ENCODE data around the gene BBS12.

DNA sequence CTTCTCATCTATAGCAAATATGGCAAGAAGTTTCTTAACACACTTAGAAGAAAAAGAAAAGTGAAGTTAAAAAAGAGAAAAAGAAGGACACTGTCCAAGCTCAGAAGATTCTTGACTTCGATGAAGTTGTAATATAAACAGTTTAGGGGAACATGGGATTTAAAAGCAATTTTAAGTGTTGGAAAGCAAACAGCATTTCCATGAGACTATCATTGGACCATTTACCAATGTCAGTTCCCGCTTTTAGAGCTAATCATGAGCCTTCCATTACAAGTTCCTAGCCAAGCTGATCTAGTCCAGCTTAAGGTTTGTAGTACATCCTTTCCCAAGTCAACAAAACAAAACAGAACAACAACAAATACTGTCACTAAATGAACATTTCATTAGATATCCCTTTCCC, 49.0 kb downstream of the BBS12 start:
- TF ChIP-seq, protein P1, sequence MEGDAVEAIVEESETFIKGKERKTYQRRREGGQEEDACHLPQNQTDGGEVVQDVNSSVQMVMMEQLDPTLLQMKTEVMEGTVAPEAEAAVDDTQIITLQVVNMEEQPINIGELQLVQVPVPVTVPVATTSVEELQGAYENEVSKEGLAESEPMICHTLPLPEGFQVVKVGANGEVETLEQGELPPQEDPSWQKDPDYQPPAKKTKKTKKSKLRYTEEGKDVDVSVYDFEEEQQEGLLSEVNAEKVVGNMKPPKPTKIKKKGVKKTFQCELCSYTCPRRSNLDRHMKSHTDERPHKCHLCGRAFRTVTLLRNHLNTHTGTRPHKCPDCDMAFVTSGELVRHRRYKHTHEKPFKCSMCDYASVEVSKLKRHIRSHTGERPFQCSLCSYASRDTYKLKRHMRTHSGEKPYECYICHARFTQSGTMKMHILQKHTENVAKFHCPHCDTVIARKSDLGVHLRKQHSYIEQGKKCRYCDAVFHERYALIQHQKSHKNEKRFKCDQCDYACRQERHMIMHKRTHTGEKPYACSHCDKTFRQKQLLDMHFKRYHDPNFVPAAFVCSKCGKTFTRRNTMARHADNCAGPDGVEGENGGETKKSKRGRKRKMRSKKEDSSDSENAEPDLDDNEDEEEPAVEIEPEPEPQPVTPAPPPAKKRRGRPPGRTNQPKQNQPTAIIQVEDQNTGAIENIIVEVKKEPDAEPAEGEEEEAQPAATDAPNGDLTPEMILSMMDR (IDR thresholded peaks at IDR 0.05; ENCODE audit: insufficient read depth, low read length, poor library complexity, severe bottlenecking): no peak
- TF ChIP-seq EZH2phosphoT487 (conservative IDR thresholded peaks at IDR 0.05; ENCODE audit: low read length): no peak

Data from SU-DHL-6 (cell line).